Vagina (tissue), 2 donors: ENCODE data around the gene MBP. TPM values are rescaled to one million over a fixed set of nuclear protein-coding genes. Genes with fewer than 3 reads are reported as not detected.

Experiments
- DNase-seq, 2 donors: peaks; one replicate each; pipeline ENCODE4 v3.0.0-alpha.2; 2017; ENCODE audit errors: extremely low spot score in 2 of 2
- H3K27ac ChIP-seq: fragments of 200-600 bp; sonication (generic); one replicate; pipeline ENCODE4 v1.5.1; 2019
- H3K27me3 ChIP-seq: fragments of 200-600 bp; sonication (generic); one replicate; pipeline ENCODE4 v1.5.1; 2019
- H3K36me3 ChIP-seq, 2 donors: fragments of 200-600 bp; sonication (generic); one replicate each; pipeline ENCODE4 v1.5.1; 2017 to 2019
- H3K4me1 ChIP-seq: fragments of 200-600 bp; sonication (generic); one replicate; pipeline ENCODE4 v1.5.1; 2019
- H3K4me3 ChIP-seq, 2 donors: fragments of 200-600 bp; sonication (generic); 1 replicate in 1 of 2; 2 replicates in 1 of 2; pipeline ENCODE4 v1.5.1; 2016 to 2019
- H3K9me3 ChIP-seq: fragments of 200-600 bp; sonication (generic); one replicate; pipeline ENCODE4 v1.5.1; 2019
- POLR2A ChIP-seq, 2 donors: fragments of 450-650 bp; IDR thresholded peaks; one replicate each; pipeline ENCODE4 v1.6.1; 2017; ENCODE audit warnings: antibody characterized with exemption in 2 of 2, mild to moderate bottlenecking in 2 of 2, moderate library complexity in 2 of 2
- POLR2AphosphoS5 ChIP-seq, 2 donors: sonication (generic); formaldehyde crosslinking; IDR thresholded peaks; one replicate each; pipeline ENCODE4 v1.9.0; 2017; ENCODE audit warnings: antibody characterized with exemption in 2 of 2, mild to moderate bottlenecking in 2 of 2, low read depth in 1 of 2; ENCODE audit not compliant: insufficient read depth in 1 of 2
- intact Hi-C: fragments of 100-400 bp; cut with DNase I; formaldehyde crosslinking; loops from one replicate; pipeline ENCODE4 v1.15.1; 2023
- total RNA-seq: library from RNA; depleted of rRNA; stranded (reverse); fragments of >200 nt; gene quantifications from one replicate; pipeline ENCODE4 v1.2.3, GENCODE V29; 2016
- TF ChIP-seq, protein P1 (sequence below), 3 experiments: fragments of 450-650 bp in 2 of 3; fragments of 200-600 bp in 1 of 3; sonication (generic) in 1 of 3; IDR thresholded peaks; one replicate each; pipeline ENCODE4 v1.5.1; 2017 to 2019; ENCODE audit warnings: antibody characterized with exemption in 3 of 3, mild to moderate bottlenecking in 2 of 3, moderate library complexity in 2 of 3

MBP gene
- total RNA-seq, 1 donor from 2014 or later: 33.6 TPM

DNA sequence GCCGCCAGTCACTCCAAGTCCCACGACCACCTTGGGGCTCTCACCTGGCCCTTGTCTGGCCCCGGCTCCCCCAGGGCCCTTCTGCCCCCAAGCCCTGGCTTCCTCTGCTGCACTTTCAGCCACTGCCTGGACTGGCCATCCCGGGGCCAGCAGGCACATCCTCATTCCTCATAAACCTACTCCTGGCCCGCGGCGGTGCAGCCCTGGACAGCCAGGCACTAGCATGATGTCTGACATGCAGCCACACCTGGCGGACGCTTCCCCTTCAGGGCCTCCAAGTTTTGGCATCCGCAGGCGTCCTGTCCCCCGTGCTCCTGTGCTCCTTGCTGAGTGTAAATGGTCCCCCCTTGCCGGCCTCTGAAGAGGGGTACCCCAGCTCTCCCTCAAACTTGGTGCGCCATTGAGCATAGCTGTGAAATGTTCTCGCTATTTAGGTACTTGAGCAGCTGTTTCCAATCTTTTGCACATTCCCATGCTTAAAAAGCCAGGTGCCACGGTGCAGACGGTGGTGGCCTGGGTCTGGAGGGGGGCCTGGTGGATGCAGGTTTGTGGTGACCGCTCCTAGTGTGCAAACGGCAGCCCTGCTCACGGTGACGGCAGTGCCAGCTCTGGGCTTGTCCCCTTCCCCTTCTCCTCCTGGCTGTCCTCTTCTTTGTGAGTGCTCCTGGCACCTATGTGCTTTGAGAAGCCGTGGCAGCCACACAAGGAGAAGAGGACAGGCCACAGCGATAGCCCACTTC, 123.8 kb downstream of the MBP start:
- Histone ChIP-seq H3K9me3 (no peaks in the 10 kb centered on the region), H3K36me3 (no peaks in the 10 kb centered on the region), H3K27me3 (no peaks in the 10 kb centered on the region), H3K4me1 (peaks cover 15% of the 10 kb centered on the region), H3K27ac (no peak overlapping the region), H3K4me3 (no peak overlapping the region)
- intact Hi-C loops: loop anchor here (10.0 kb wide), 1 partner anchor 206 kb away; no protein-coding TSS in a partner anchor
- DNase-seq: no peak
- TF ChIP-seq, protein P1, sequence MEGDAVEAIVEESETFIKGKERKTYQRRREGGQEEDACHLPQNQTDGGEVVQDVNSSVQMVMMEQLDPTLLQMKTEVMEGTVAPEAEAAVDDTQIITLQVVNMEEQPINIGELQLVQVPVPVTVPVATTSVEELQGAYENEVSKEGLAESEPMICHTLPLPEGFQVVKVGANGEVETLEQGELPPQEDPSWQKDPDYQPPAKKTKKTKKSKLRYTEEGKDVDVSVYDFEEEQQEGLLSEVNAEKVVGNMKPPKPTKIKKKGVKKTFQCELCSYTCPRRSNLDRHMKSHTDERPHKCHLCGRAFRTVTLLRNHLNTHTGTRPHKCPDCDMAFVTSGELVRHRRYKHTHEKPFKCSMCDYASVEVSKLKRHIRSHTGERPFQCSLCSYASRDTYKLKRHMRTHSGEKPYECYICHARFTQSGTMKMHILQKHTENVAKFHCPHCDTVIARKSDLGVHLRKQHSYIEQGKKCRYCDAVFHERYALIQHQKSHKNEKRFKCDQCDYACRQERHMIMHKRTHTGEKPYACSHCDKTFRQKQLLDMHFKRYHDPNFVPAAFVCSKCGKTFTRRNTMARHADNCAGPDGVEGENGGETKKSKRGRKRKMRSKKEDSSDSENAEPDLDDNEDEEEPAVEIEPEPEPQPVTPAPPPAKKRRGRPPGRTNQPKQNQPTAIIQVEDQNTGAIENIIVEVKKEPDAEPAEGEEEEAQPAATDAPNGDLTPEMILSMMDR (IDR thresholded peaks at IDR 0.05): no peak
- no peak for TF ChIP-seq POLR2AphosphoS5 (IDR thresholded peaks at IDR 0.05; ENCODE audit: insufficient read depth in 1 of 2, low read depth in 1 of 2)
- no peak for TF ChIP-seq POLR2A (IDR thresholded peaks at IDR 0.05)

DNA sequence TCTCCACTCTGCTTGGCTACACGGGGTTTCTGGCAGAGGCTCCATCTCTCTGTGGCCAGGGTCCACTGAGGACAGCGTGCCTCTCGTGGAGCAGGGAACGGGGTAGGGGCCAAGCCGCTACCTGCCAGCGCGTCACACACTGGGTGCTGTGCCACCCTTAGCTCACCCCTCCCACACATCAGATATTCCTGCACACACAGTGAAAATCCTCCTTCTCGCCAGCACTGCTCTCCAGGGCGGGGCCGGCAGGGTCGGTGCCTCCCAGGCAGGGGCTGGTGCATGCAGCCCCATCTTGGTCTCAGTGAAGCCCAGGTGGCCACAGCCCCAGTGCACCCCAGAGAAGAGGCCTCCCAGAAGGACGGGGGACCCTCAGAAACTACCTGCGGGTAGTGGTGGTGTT, 124.6 kb downstream of the MBP start:
- no peaks in the 10 kb centered on the region for H3K27me3 ChIP-seq
- H3K4me1 ChIP-seq: peaks cover 7% of the 10 kb centered on the region
- no peak overlapping the region for H3K27ac ChIP-seq
- H3K36me3 ChIP-seq: no peaks in the 10 kb centered on the region
- no peak for DNase-seq
- H3K9me3 ChIP-seq: no peaks in the 10 kb centered on the region
- H3K4me3 ChIP-seq: no peak overlapping the region
- no peak for TF ChIP-seq POLR2AphosphoS5 (IDR thresholded peaks at IDR 0.05; ENCODE audit: insufficient read depth in 1 of 2, low read depth in 1 of 2)
- intact Hi-C loops: loop anchor here (10.0 kb wide), 1 partner anchor 207 kb away; no protein-coding TSS in a partner anchor

DNA sequence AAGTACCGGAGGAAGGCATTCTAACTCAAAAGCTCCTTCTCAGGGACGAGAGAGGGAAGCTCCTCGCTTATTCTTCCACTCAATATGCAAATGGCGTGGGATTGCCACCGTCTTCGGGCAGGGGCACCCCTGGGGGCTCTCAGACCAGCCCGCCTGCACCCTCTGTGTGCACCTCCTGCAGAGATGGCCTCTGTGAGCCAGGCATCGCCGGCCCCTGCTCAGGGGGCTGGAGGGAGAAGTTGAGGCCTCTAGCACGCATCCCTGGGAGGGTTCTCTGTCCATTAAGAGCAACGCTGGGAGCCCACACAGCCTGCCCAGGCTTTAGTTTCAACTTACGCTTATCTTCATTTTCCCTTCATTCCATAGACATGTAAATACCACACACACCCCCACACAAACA, 125.3 kb downstream of the MBP start:
- Histone ChIP-seq H3K9me3 (no peaks in the 10 kb centered on the region), H3K4me1 (no peaks in the 10 kb centered on the region), H3K27ac (no peak overlapping the region), H3K36me3 (no peaks in the 10 kb centered on the region), H3K4me3 (no peak overlapping the region), H3K27me3 (no peaks in the 10 kb centered on the region)
- intact Hi-C loops: loop anchor here (10.0 kb wide), 1 partner anchor 208 kb away; no protein-coding TSS in a partner anchor
- no peak for DNase-seq
- no peak for TF ChIP-seq POLR2AphosphoS5 (IDR thresholded peaks at IDR 0.05; ENCODE audit: insufficient read depth in 1 of 2, low read depth in 1 of 2)
- no peak for TF ChIP-seq POLR2A (IDR thresholded peaks at IDR 0.05)
- TF ChIP-seq, protein P1 (IDR thresholded peaks at IDR 0.05): no peak

DNA sequence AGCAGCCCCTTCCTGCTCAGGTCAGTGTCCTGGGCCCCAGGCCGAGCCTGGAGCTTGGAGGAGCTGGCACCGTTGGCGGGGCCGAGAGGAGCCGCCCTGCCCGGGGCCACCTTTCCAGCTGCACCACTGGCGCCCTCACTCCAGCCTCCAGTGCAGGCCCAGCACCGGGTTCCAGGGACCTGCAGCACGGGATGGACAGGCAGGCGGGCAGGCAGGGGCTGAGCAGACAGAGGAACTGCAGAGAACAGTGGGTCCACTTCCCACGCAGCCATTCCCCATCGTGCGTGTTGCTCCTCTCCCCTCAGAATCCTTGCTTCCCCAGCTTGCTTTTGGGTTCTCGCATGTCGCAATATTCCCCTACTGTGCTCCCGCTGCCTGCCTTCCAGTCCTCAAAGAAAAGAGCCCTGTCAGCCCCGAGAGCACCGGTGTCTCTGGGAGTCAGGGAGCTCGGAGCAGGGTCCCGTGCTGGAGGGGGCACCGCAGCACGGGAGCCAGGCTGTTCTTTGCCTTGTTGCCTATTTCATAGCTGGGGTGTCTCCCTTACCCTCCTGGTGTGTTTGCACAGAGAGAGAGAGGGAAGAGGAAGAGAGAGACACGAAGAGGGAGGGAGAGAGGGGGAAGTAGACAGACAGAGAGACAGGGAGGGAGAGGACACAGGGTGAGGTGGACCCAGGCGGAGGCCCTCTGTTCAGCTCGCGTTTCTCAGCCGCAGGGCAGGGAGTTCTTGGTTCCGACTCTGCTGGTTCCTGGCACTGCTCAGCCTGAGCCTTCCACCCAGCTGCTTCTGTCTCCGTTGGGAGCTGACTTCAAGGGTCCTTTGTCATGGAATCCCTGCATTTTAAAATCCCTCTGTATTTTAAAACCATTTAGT, 126.0 kb downstream of the MBP start:
- intact Hi-C loops: loop anchor here (10.0 kb wide), 1 partner anchor 208 kb away; no protein-coding TSS in a partner anchor
- no peak for DNase-seq
- Histone ChIP-seq H3K9me3 (no peaks in the 10 kb centered on the region), H3K4me3 (no peak overlapping the region), H3K27ac (no peak overlapping the region), H3K27me3 (no peaks in the 10 kb centered on the region), H3K36me3 (no peaks in the 10 kb centered on the region), H3K4me1 (no peaks in the 10 kb centered on the region)
- TF ChIP-seq, protein P1 (IDR thresholded peaks at IDR 0.05): no peak
- no peak for TF ChIP-seq POLR2AphosphoS5 (IDR thresholded peaks at IDR 0.05; ENCODE audit: insufficient read depth in 1 of 2, low read depth in 1 of 2)
- no peak for TF ChIP-seq POLR2A (IDR thresholded peaks at IDR 0.05)

DNA sequence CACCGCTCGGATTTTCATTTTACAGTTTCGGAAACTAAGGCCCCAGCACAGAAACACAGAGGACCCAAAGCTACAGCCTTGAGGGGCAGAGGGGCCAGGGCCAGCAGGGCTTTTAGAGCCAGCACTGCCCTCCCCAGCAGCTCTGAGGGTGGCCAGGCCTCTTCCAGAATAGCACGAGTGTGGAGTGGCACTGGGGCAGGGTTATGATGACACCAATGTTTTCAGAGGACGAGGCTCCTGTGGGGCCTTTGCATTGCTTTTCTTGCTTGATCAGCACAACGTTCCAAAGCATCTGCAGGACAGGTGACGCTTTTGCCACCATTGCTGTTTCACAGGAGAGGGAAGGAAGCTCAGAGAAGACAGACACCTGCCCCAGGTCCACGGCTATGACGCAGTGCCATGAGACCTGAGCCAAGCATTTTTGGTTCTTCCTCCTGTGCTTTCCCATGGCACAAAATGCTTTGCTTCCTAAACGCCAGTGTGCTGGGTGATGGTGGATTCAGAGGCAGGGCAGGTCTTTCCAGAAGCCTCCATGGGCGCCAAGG, 126.9 kb downstream of the MBP start:
- Histone ChIP-seq H3K4me3 (no peak overlapping the region), H3K36me3 (no peaks in the 10 kb centered on the region), H3K27me3 (no peaks in the 10 kb centered on the region), H3K9me3 (no peaks in the 10 kb centered on the region), H3K27ac (no peak overlapping the region), H3K4me1 (no peaks in the 10 kb centered on the region)
- no peak for DNase-seq
- TF ChIP-seq POLR2AphosphoS5 (IDR thresholded peaks at IDR 0.05; ENCODE audit: insufficient read depth in 1 of 2, low read depth in 1 of 2): no peak
- TF ChIP-seq, protein P1 (IDR thresholded peaks at IDR 0.05): no peak
- TF ChIP-seq POLR2A (IDR thresholded peaks at IDR 0.05): no peak
- intact Hi-C loops: loop anchor here (10.0 kb wide), 1 partner anchor 209 kb away; no protein-coding TSS in a partner anchor
